IMR-90 (cell line): ENCODE data around the gene CLEC10A. TPM values are rescaled to one million over a fixed set of nuclear protein-coding genes. Genes with fewer than 3 reads are reported as not detected.

Source experiments
- ATAC-seq: fragments of 200-7000 bp; cut with Tn5 transposase; 2 replicates; pipeline ENCODE4 v1.9.1; 2020; ENCODE audit warnings: low read depth, mild to moderate bottlenecking, moderate library complexity
- BruUV-seq: library from RNA; stranded (reverse); fragments of 400-500 nt; replicated peaks from 2 replicates; lab custom pipeline; 2021; lab: Mats Ljungman, UMichigan
- CTCF ChIA-PET: fragments of 300-600 bp; formaldehyde crosslinking; extraction: SDS; loops from one replicate; lab custom pipeline; 2021; ENCODE audit warnings: antibody characterized with exemption; lab: Yijun Ruan, JAX
- POLR2A ChIA-PET: fragments of 300-600 bp; sonication (Branson Sonifier 250); formaldehyde crosslinking; loops from one replicate; lab custom pipeline; 2022; ENCODE audit warnings: antibody characterized with exemption; ENCODE audit not compliant: unreplicated experiment; lab: Charles Lee
- DNase-seq: peaks from one replicate; pipeline ENCODE4 v3.0.0; 2013
- H2AFZ ChIP-seq: replicated peaks from 2 replicates; pipeline ENCODE3; 2013; ENCODE audit warnings: low read length, mild to moderate bottlenecking; ENCODE audit not compliant: poor library complexity
- H2AK5ac ChIP-seq: 2 replicates; pipeline ENCODE4 v1.6.1; 2013; ENCODE audit warnings: low read depth, low read length, inconsistent platforms
- H2AK9ac ChIP-seq: replicated peaks from 2 replicates; pipeline ENCODE3; 2013; ENCODE audit warnings: mild to moderate bottlenecking, low read depth, low read length, moderate library complexity; ENCODE audit not compliant: poor library complexity
- H2BK120ac ChIP-seq: 2 replicates; pipeline ENCODE4 v1.6.1; 2013; ENCODE audit warnings: low read depth, low read length, inconsistent platforms
- H2BK15ac ChIP-seq: 3 replicates; pipeline ENCODE4 v1.6.1; 2013; ENCODE audit warnings: low read depth, low read length, inconsistent platforms
- H2BK20ac ChIP-seq: 2 replicates; pipeline ENCODE4 v1.6.1; 2013; ENCODE audit warnings: low read depth, mild to moderate bottlenecking, inconsistent platforms, low read length, moderate library complexity
- H2BK5ac ChIP-seq: 2 replicates; pipeline ENCODE4 v1.6.1; 2013; ENCODE audit warnings: mild to moderate bottlenecking, low read depth, low read length, inconsistent platforms; ENCODE audit not compliant: poor library complexity, severe bottlenecking
- H3K14ac ChIP-seq: replicated peaks from 2 replicates; pipeline ENCODE4 v1.6.1; 2013; ENCODE audit warnings: low read depth, low read length, inconsistent platforms
- H3K18ac ChIP-seq: 2 replicates; pipeline ENCODE4 v1.6.1; 2013; ENCODE audit warnings: low read depth, low read length, control low read depth
- H3K23ac ChIP-seq: 2 replicates; pipeline ENCODE4 v1.6.1; 2013; ENCODE audit warnings: low read depth, low read length, inconsistent platforms
- H3K27ac ChIP-seq: 2 replicates; pipeline ENCODE4 v1.5.1; 2013; ENCODE audit warnings: mild to moderate bottlenecking, control low read depth, low read length; ENCODE audit not compliant: insufficient read depth
- H3K27me3 ChIP-seq: 2 replicates; pipeline ENCODE4 v1.6.1; 2013; ENCODE audit warnings: low read length; ENCODE audit not compliant: control insufficient read depth, insufficient read depth
- H3K36me3 ChIP-seq: 2 replicates; pipeline ENCODE4 v1.6.1; 2013; ENCODE audit warnings: low read length, mixed read lengths; ENCODE audit not compliant: control insufficient read depth, insufficient read depth
- H3K4ac ChIP-seq: 2 replicates; pipeline ENCODE4 v1.6.1; 2013; ENCODE audit warnings: low read depth, low read length, inconsistent platforms
- H3K4me1 ChIP-seq: 2 replicates; pipeline ENCODE4 v1.6.1; 2013; ENCODE audit warnings: low read length, mixed read lengths; ENCODE audit not compliant: control insufficient read depth, insufficient read depth
- H3K4me2 ChIP-seq: 2 replicates; pipeline ENCODE4 v1.6.1; 2013; ENCODE audit warnings: low read depth, mild to moderate bottlenecking, control low read depth, low read length, moderate library complexity
- H3K4me3 ChIP-seq: 2 replicates; pipeline ENCODE4 v1.5.1; 2013; ENCODE audit warnings: low read depth, mild to moderate bottlenecking, control low read depth, low read length, moderate library complexity; ENCODE audit not compliant: insufficient read depth
- H3K56ac ChIP-seq: 2 replicates; pipeline ENCODE4 v1.6.1; 2013; ENCODE audit warnings: low read length, inconsistent platforms; ENCODE audit not compliant: insufficient read depth; ENCODE audit errors: extremely low read depth
- H3K79me1 ChIP-seq, 2 experiments: 2 replicates each; pipeline ENCODE4 v1.6.1; 2013; ENCODE audit warnings: low read length in 2 of 2, inconsistent platforms in 1 of 2, low read depth in 1 of 2
- H3K9ac ChIP-seq: 2 replicates; pipeline ENCODE4 v1.6.1; 2013; ENCODE audit warnings: low read depth, low read length, control low read depth
- H3K9me1 ChIP-seq: 2 replicates; pipeline ENCODE4 v1.6.1; 2013; ENCODE audit warnings: low read length, inconsistent platforms; ENCODE audit not compliant: insufficient read depth
- H3K9me3 ChIP-seq: 2 replicates; pipeline ENCODE4 v1.6.1; 2013; ENCODE audit warnings: low read length; ENCODE audit not compliant: control insufficient read depth, insufficient read depth
- H4K20me1 ChIP-seq: 2 replicates; pipeline ENCODE4 v1.6.1; 2013; ENCODE audit warnings: low read length, inconsistent platforms; ENCODE audit not compliant: insufficient read depth
- H4K5ac ChIP-seq: 2 replicates; pipeline ENCODE4 v1.6.1; 2013; ENCODE audit warnings: mild to moderate bottlenecking, low read depth, low read length, control low read depth
- H4K8ac ChIP-seq, 2 experiments: 2 replicates each; pipeline ENCODE4 v1.6.1; 2013; ENCODE audit warnings: low read depth in 2 of 2, low read length in 2 of 2, control low read depth in 1 of 2, inconsistent platforms in 1 of 2
- H4K91ac ChIP-seq: 2 replicates; pipeline ENCODE4 v1.6.1; 2013; ENCODE audit warnings: low read depth, low read length, inconsistent platforms; ENCODE audit not compliant: insufficient read depth
- CEBPB ChIP-seq: IDR thresholded peaks from 2 replicates; pipeline ENCODE4 v1.6.1; 2012; ENCODE audit warnings: low read depth, low read length, improper control_type of control experiment
- CHD1 ChIP-seq: IDR thresholded peaks from 2 replicates; pipeline ENCODE4 v1.6.1; 2012; ENCODE audit warnings: low read depth, low read length, improper control_type of control experiment
- CTCF ChIP-seq: conservative IDR thresholded peaks from 2 replicates; pipeline ENCODE4 v1.5.1; 2012; ENCODE audit warnings: mild to moderate bottlenecking, low read depth, low read length, improper control_type of control experiment
- MAFK ChIP-seq: IDR thresholded peaks from 2 replicates; pipeline ENCODE4 v1.6.1; 2012; ENCODE audit warnings: low read depth, low read length, improper control_type of control experiment
- MAZ ChIP-seq: IDR thresholded peaks from 2 replicates; pipeline ENCODE4 v1.6.1; 2012; ENCODE audit warnings: low read depth, mild to moderate bottlenecking, low read length, improper control_type of control experiment, moderate library complexity, borderline replicate concordance
- MXI1 ChIP-seq: IDR thresholded peaks from 2 replicates; pipeline ENCODE4 v1.6.1; 2012; ENCODE audit warnings: low read depth, mild to moderate bottlenecking, low read length, moderate library complexity, borderline replicate concordance
- POLR2A ChIP-seq: IDR thresholded peaks from 2 replicates; pipeline ENCODE4 v1.6.1; 2012; ENCODE audit warnings: mild to moderate bottlenecking, low read depth, low read length
- SMC3 ChIP-seq: fragments of 150-350 bp; IDR thresholded peaks from 2 replicates; pipeline ENCODE4 v1.6.1; 2016; ENCODE audit warnings: low read depth, mild to moderate bottlenecking, antibody characterized with exemption, low read length, moderate library complexity
- USF2 ChIP-seq: fragments of 150-350 bp; IDR thresholded peaks from 2 replicates; pipeline ENCODE4 v1.6.1; 2017; ENCODE audit warnings: mild to moderate bottlenecking, antibody characterized with exemption, low read length, low read depth
- WGBS, 2 experiments: methylation state at CpG; one replicate each; pipeline versions ENCODE4 v1.1.5 to v1.1.7; 2013; ENCODE audit warnings: missing lambda C conversion rate in 2 of 2; ENCODE audit not compliant: insufficient read length in 1 of 2; ENCODE audit errors: extremely low coverage in 2 of 2; 5-methylcytosine and 5-hydroxymethylcytosine counted together
- dilution Hi-C: fragments of 300-500 bp; cut with HindIII; formaldehyde crosslinking; loops from one replicate; pipeline ENCODE4 v1.14.3; 2018; ENCODE audit warnings: low sequenced_read_pairs; ENCODE audit not compliant: unreplicated experiment
- in situ Hi-C: fragments of 300-500 bp; cut with MboI; formaldehyde crosslinking; loops from 3 replicates; pipeline ENCODE4 v1.14.3; 2019; ENCODE audit warnings: low sequenced_read_pairs, inconsistent platforms, mixed read lengths
- intact Hi-C: fragments of 100-400 bp; cut with micrococcal nuclease; formaldehyde crosslinking; loops from 2 replicates; pipeline ENCODE4 v1.10.0; 2022
- polyA plus RNA-seq, 3 experiments: library from polyadenylated mRNA; depleted of rRNA; stranded (reverse); fragments of >200 nt; gene quantifications; 2 replicates each; pipeline ENCODE4 v1.2.3, GENCODE V29; 2012; ENCODE audit warnings: low replicate concordance in 1 of 3
- total RNA-seq: library from RNA; depleted of rRNA; stranded (reverse); fragments of >200 nt; gene quantifications from 2 replicates; pipeline ENCODE4 v1.2.3, GENCODE V29; 2012

CLEC10A gene
- total and polyA plus RNA-seq, 2 of the 4 experiments (the other 2 are of a cell fraction): not detected

GRCh38 chr17:7064261-7064660 is 15.8 kb downstream of the CLEC10A start:
- peaks cover 14% of the 10 kb centered on the region for H3K27me3 ChIP-seq
- H4K91ac ChIP-seq: no peak overlapping the region
- no peak overlapping the region for H2BK20ac ChIP-seq
- ChIA-PET POLR2A (no interaction called here), CTCF (interaction anchor here (1.0 kb wide), 1 partner anchor 18 kb away, joined by 3 read pairs; no protein-coding TSS in a partner anchor)
- no peak overlapping the region for H3K9ac ChIP-seq
- no peak overlapping the region for H3K14ac ChIP-seq
- H3K9me1 ChIP-seq: no peaks in the 10 kb centered on the region
- H2AK9ac ChIP-seq: no peak overlapping the region
- TF ChIP-seq MAFK (no peak), USF2 (no peak), CEBPB (no peak), CHD1 (no peak), CTCF (no peak), POLR2A (no peak), MAZ (no peak), MXI1 (no peak), SMC3 (no peak)
- no peak overlapping the region for H2AFZ ChIP-seq
- no peak overlapping the region for H4K8ac ChIP-seq
- H3K4me2 ChIP-seq: no peak overlapping the region
- DNase-seq: no peak
- dilution Hi-C loops (no loop called here), in situ Hi-C loops (loop anchor here (25.0 kb wide), 1 partner anchor 473 kb away; the partner anchor contains the start of gene TNFSF12), intact Hi-C loops (no loop called here)
- H3K4ac ChIP-seq: no peak overlapping the region
- no peak overlapping the region for H3K4me3 ChIP-seq
- H3K27ac ChIP-seq: no peak overlapping the region
- H3K9me3 ChIP-seq: peaks cover 5% of the 10 kb centered on the region; the same call in 1 of the 2 replicates
- no peaks in the 10 kb centered on the region for H4K20me1 ChIP-seq
- 0 out of 2 replicates have a peak, but pooled peaks cover 2% of the 10 kb centered on the region for H3K4me1 ChIP-seq
- no peak overlapping the region for H2BK120ac ChIP-seq
- no peak overlapping the region for H2AK5ac ChIP-seq
- H2BK5ac ChIP-seq: no peak overlapping the region
- H4K5ac ChIP-seq: no peak overlapping the region
- H3K23ac ChIP-seq: no peak overlapping the region
- ATAC-seq: no peak
- no peak overlapping the region for H2BK15ac ChIP-seq
- WGBS, 2 experiments: 80% methylated on average over 1 of the region's 4 CpGs; no CpG with 5 or more reads in 1 of the 2 experiments
- H3K18ac ChIP-seq: no peak overlapping the region
- no TSS peak for BruUV-seq
- H3K36me3 ChIP-seq: no peaks in the 10 kb centered on the region
- H3K79me1 ChIP-seq: no peaks in the 10 kb centered on the region
- no peak overlapping the region for H3K56ac ChIP-seq
